Body of pancreas (tissue), 4 donors: ENCODE measurements around the gene HOXC10. TPM values are rescaled to one million over a fixed set of nuclear protein-coding genes. Genes with fewer than 3 reads are reported as not detected.

Source experiments
- ATAC-seq: fragments of 150-250 bp; one replicate; pipeline ENCODE4 v1.9.1; 2016
- DNase-seq, 4 donors: peaks; one replicate each; pipeline ENCODE4 v3.0.0-alpha.2; 2019
- H3K27ac ChIP-seq, 4 donors: fragments of 200-600 bp; sonication (generic); 1 replicate in 3 of 4; 2 replicates in 1 of 4; pipeline versions ENCODE4 v1.5.1 to v1.6.1; 2016 to 2019; ENCODE audit warnings: mild to moderate bottlenecking in 1 of 4, mixed read lengths in 1 of 4, moderate library complexity in 1 of 4
- H3K27me3 ChIP-seq, 2 donors: fragments of 200-600 bp; sonication (generic); one replicate each; pipeline ENCODE4 v1.6.0; 2016; ENCODE audit warnings: mild to moderate bottlenecking in 1 of 2
- H3K36me3 ChIP-seq, 2 donors: fragments of 200-600 bp; sonication (generic); replicated peaks in 1 of 2; 2 replicates each; pipeline ENCODE4 v1.5.1; 2016; ENCODE audit warnings: low read depth in 2 of 2; ENCODE audit not compliant: insufficient read depth in 1 of 2
- H3K4me1 ChIP-seq: fragments of 200-600 bp; sonication (generic); one replicate; pipeline ENCODE4 v1.6.0; 2016
- H3K4me3 ChIP-seq, 2 donors: fragments of 200-600 bp; sonication (generic); 1 replicate in 1 of 2; 2 replicates in 1 of 2; pipeline ENCODE4 v1.5.1; 2016 to 2019
- H3K9me3 ChIP-seq, 3 donors: fragments of 200-600 bp; sonication (generic); 1 replicate in 2 of 3; 2 replicates in 1 of 3; pipeline ENCODE4 v1.5.1; 2016
- CTCF ChIP-seq, 7 experiments: fragments of 450-650 bp in 4 of 7; fragments of 200-600 bp in 3 of 7; sonication (generic) in 3 of 7; IDR thresholded peaks; one replicate each; pipeline ENCODE4 v1.5.1; 2016 to 2019; ENCODE audit warnings: antibody characterized with exemption in 7 of 7
- POLR2A ChIP-seq, 3 donors: fragments of 450-650 bp; IDR thresholded peaks; one replicate each; pipeline ENCODE4 v1.6.1; 2016; ENCODE audit warnings: antibody characterized with exemption in 3 of 3, mild to moderate bottlenecking in 2 of 3
- WGBS, 2 donors: methylation state at CpG; one replicate each; pipeline ENCODE4 v1.1.5; 2017; 5-methylcytosine and 5-hydroxymethylcytosine counted together
- intact Hi-C: fragments of 100-400 bp; cut with DNase I; formaldehyde crosslinking; loops from one replicate; pipeline ENCODE4 v1.15.1; 2023
- total RNA-seq, 2 donors: library from RNA; depleted of rRNA; stranded (reverse); fragments of >200 nt; gene quantifications; one replicate each; pipeline ENCODE4 v1.1.0, GENCODE V29; 2016

The HOXC10 gene
- total RNA-seq, 2 donors from 2014 or later, result not detected

GRCh38 chr12:53978477-53979356 is 6.2 kb upstream of the HOXC10 start:
- Histone ChIP-seq H3K4me3 (no peak overlapping the region), H3K27me3 (peaks cover 0 to 69% of the 10 kb centered on the region in 2 donors), H3K4me1 (peaks cover 18% of the 10 kb centered on the region), H3K36me3 (no peaks in the 10 kb centered on the region), H3K9me3 (no peaks in the 10 kb centered on the region), H3K27ac (no peak overlapping the region)
- no peak for DNase-seq
- TF ChIP-seq CTCF (IDR thresholded peaks at IDR 0.05) (no peak), POLR2A (IDR thresholded peaks at IDR 0.05) (no peak)
- WGBS, 2 donors, result 7 to 11% methylated on average over 15 of the region's 15 CpGs
- ATAC-seq, result no peak
- intact Hi-C loops, result no loop called here

GRCh38 chr12:53980104-53980801 is 4.7 kb upstream of the HOXC10 start:
- H3K9me3 ChIP-seq, result no peaks in the 10 kb centered on the region
- H3K4me1 ChIP-seq, result peaks cover 8% of the 10 kb centered on the region
- 39 to 45% methylated on average over 7 of the region's 7 CpGs for WGBS, 2 donors
- H3K36me3 ChIP-seq, result no peaks in the 10 kb centered on the region
- no peak overlapping the region for H3K4me3 ChIP-seq
- H3K27me3 ChIP-seq, result peaks cover 0 to 67% of the 10 kb centered on the region in 2 donors
- no peak for ATAC-seq
- no peak overlapping the region for H3K27ac ChIP-seq
- no peak for DNase-seq
- intact Hi-C loops, result no loop called here
- TF ChIP-seq POLR2A (IDR thresholded peaks at IDR 0.05) (no peak), CTCF (IDR thresholded peaks at IDR 0.05) (no peak)

- H3K36me3 ChIP-seq, result no peaks in the 10 kb centered on the region
- no peak overlapping the region for H3K27ac ChIP-seq
- H3K4me1 ChIP-seq, result peaks cover 12% of the 10 kb centered on the region
- no peak for ATAC-seq
- TF ChIP-seq POLR2A (IDR thresholded peaks at IDR 0.05) (no peak), CTCF (IDR thresholded peaks at IDR 0.05) (no peak)
- no peak overlapping the region for H3K4me3 ChIP-seq
- DNase-seq, result no peak
- H3K27me3 ChIP-seq, result peaks cover 0 to 67% of the 10 kb centered on the region in 2 donors
- H3K9me3 ChIP-seq, result no peaks in the 10 kb centered on the region
- 27 to 35% methylated on average over 14 to 15 of the region's 15 CpGs for WGBS, 2 donors
- intact Hi-C loops, result no loop called here
Observed at GRCh38 chr12:53980802-53981496, 4.0 kb upstream of the HOXC10 start.

GRCh38 chr12:53981634-53982565 is 3.0 kb upstream of the HOXC10 start:
- H3K4me3 ChIP-seq, result no peak overlapping the region
- DNase-seq (no peak), ATAC-seq (no peak)
- H3K27ac ChIP-seq, result no peak overlapping the region
- TF ChIP-seq CTCF (IDR thresholded peaks at IDR 0.05) (no peak), POLR2A (IDR thresholded peaks at IDR 0.05) (no peak)
- intact Hi-C loops, result no loop called here
- 22 to 24% methylated on average over 30 of the region's 30 CpGs for WGBS, 2 donors
- peaks cover 18% of the 10 kb centered on the region for H3K4me1 ChIP-seq
- no peaks in the 10 kb centered on the region for H3K36me3 ChIP-seq
- H3K27me3 ChIP-seq, result peaks cover 0 to 67% of the 10 kb centered on the region in 2 donors
- no peaks in the 10 kb centered on the region for H3K9me3 ChIP-seq
